IMR-90 (cell line): ENCODE data around the gene TP53TG3D. TPM values are rescaled to one million over a fixed set of nuclear protein-coding genes. Genes with fewer than 3 reads are reported as not detected.
"Not testable (repeated sequence)": the region's sequence is repeated elsewhere in the genome, so short reads cannot be mapped to it uniquely, and the experiment has no call there.

Source experiments
- ATAC-seq: fragments of 200-7000 bp; cut with Tn5 transposase; 2 replicates; pipeline ENCODE4 v1.9.1; 2020; ENCODE audit warnings: low read depth, mild to moderate bottlenecking, moderate library complexity
- BruUV-seq: library from RNA; stranded (reverse); fragments of 400-500 nt; replicated peaks from 2 replicates; lab custom pipeline; 2021; lab: Mats Ljungman, UMichigan
- CTCF ChIA-PET: fragments of 300-600 bp; formaldehyde crosslinking; extraction: SDS; loops from one replicate; lab custom pipeline; 2021; ENCODE audit warnings: antibody characterized with exemption; lab: Yijun Ruan, JAX
- POLR2A ChIA-PET: fragments of 300-600 bp; sonication (Branson Sonifier 250); formaldehyde crosslinking; loops from one replicate; lab custom pipeline; 2022; ENCODE audit warnings: antibody characterized with exemption; ENCODE audit not compliant: unreplicated experiment; lab: Charles Lee
- DNase-seq: peaks from one replicate; pipeline ENCODE4 v3.0.0; 2013
- H2AFZ ChIP-seq: replicated peaks from 2 replicates; pipeline ENCODE3; 2013; ENCODE audit warnings: low read length, mild to moderate bottlenecking; ENCODE audit not compliant: poor library complexity
- H2AK5ac ChIP-seq: 2 replicates; pipeline ENCODE4 v1.6.1; 2013; ENCODE audit warnings: low read depth, low read length, inconsistent platforms
- H2AK9ac ChIP-seq: replicated peaks from 2 replicates; pipeline ENCODE3; 2013; ENCODE audit warnings: mild to moderate bottlenecking, low read depth, low read length, moderate library complexity; ENCODE audit not compliant: poor library complexity
- H2BK120ac ChIP-seq: 2 replicates; pipeline ENCODE4 v1.6.1; 2013; ENCODE audit warnings: low read depth, low read length, inconsistent platforms
- H2BK15ac ChIP-seq: 3 replicates; pipeline ENCODE4 v1.6.1; 2013; ENCODE audit warnings: low read depth, low read length, inconsistent platforms
- H2BK20ac ChIP-seq: 2 replicates; pipeline ENCODE4 v1.6.1; 2013; ENCODE audit warnings: low read depth, mild to moderate bottlenecking, inconsistent platforms, low read length, moderate library complexity
- H2BK5ac ChIP-seq: 2 replicates; pipeline ENCODE4 v1.6.1; 2013; ENCODE audit warnings: mild to moderate bottlenecking, low read depth, low read length, inconsistent platforms; ENCODE audit not compliant: poor library complexity, severe bottlenecking
- H3K14ac ChIP-seq: replicated peaks from 2 replicates; pipeline ENCODE4 v1.6.1; 2013; ENCODE audit warnings: low read depth, low read length, inconsistent platforms
- H3K18ac ChIP-seq: 2 replicates; pipeline ENCODE4 v1.6.1; 2013; ENCODE audit warnings: low read depth, low read length, control low read depth
- H3K23ac ChIP-seq: 2 replicates; pipeline ENCODE4 v1.6.1; 2013; ENCODE audit warnings: low read depth, low read length, inconsistent platforms
- H3K27ac ChIP-seq: 2 replicates; pipeline ENCODE4 v1.5.1; 2013; ENCODE audit warnings: mild to moderate bottlenecking, control low read depth, low read length; ENCODE audit not compliant: insufficient read depth
- H3K27me3 ChIP-seq: 2 replicates; pipeline ENCODE4 v1.6.1; 2013; ENCODE audit warnings: low read length; ENCODE audit not compliant: control insufficient read depth, insufficient read depth
- H3K36me3 ChIP-seq: 2 replicates; pipeline ENCODE4 v1.6.1; 2013; ENCODE audit warnings: low read length, mixed read lengths; ENCODE audit not compliant: control insufficient read depth, insufficient read depth
- H3K4ac ChIP-seq: 2 replicates; pipeline ENCODE4 v1.6.1; 2013; ENCODE audit warnings: low read depth, low read length, inconsistent platforms
- H3K4me1 ChIP-seq: 2 replicates; pipeline ENCODE4 v1.6.1; 2013; ENCODE audit warnings: low read length, mixed read lengths; ENCODE audit not compliant: control insufficient read depth, insufficient read depth
- H3K4me2 ChIP-seq: 2 replicates; pipeline ENCODE4 v1.6.1; 2013; ENCODE audit warnings: low read depth, mild to moderate bottlenecking, control low read depth, low read length, moderate library complexity
- H3K4me3 ChIP-seq: 2 replicates; pipeline ENCODE4 v1.5.1; 2013; ENCODE audit warnings: low read depth, mild to moderate bottlenecking, control low read depth, low read length, moderate library complexity; ENCODE audit not compliant: insufficient read depth
- H3K56ac ChIP-seq: 2 replicates; pipeline ENCODE4 v1.6.1; 2013; ENCODE audit warnings: low read length, inconsistent platforms; ENCODE audit not compliant: insufficient read depth; ENCODE audit errors: extremely low read depth
- H3K79me1 ChIP-seq, 2 experiments: 2 replicates each; pipeline ENCODE4 v1.6.1; 2013; ENCODE audit warnings: low read length in 2 of 2, inconsistent platforms in 1 of 2, low read depth in 1 of 2
- H3K9ac ChIP-seq: 2 replicates; pipeline ENCODE4 v1.6.1; 2013; ENCODE audit warnings: low read depth, low read length, control low read depth
- H3K9me1 ChIP-seq: 2 replicates; pipeline ENCODE4 v1.6.1; 2013; ENCODE audit warnings: low read length, inconsistent platforms; ENCODE audit not compliant: insufficient read depth
- H3K9me3 ChIP-seq: 2 replicates; pipeline ENCODE4 v1.6.1; 2013; ENCODE audit warnings: low read length; ENCODE audit not compliant: control insufficient read depth, insufficient read depth
- H4K20me1 ChIP-seq: 2 replicates; pipeline ENCODE4 v1.6.1; 2013; ENCODE audit warnings: low read length, inconsistent platforms; ENCODE audit not compliant: insufficient read depth
- H4K5ac ChIP-seq: 2 replicates; pipeline ENCODE4 v1.6.1; 2013; ENCODE audit warnings: mild to moderate bottlenecking, low read depth, low read length, control low read depth
- H4K8ac ChIP-seq, 2 experiments: 2 replicates each; pipeline ENCODE4 v1.6.1; 2013; ENCODE audit warnings: low read depth in 2 of 2, low read length in 2 of 2, control low read depth in 1 of 2, inconsistent platforms in 1 of 2
- H4K91ac ChIP-seq: 2 replicates; pipeline ENCODE4 v1.6.1; 2013; ENCODE audit warnings: low read depth, low read length, inconsistent platforms; ENCODE audit not compliant: insufficient read depth
- WGBS, 2 experiments: methylation state at CpG; one replicate each; pipeline versions ENCODE4 v1.1.5 to v1.1.7; 2013; ENCODE audit warnings: missing lambda C conversion rate in 2 of 2; ENCODE audit not compliant: insufficient read length in 1 of 2; ENCODE audit errors: extremely low coverage in 2 of 2; 5-methylcytosine and 5-hydroxymethylcytosine counted together
- dilution Hi-C: fragments of 300-500 bp; cut with HindIII; formaldehyde crosslinking; loops from one replicate; pipeline ENCODE4 v1.14.3; 2018; ENCODE audit warnings: low sequenced_read_pairs; ENCODE audit not compliant: unreplicated experiment
- in situ Hi-C: fragments of 300-500 bp; cut with MboI; formaldehyde crosslinking; loops from 3 replicates; pipeline ENCODE4 v1.14.3; 2019; ENCODE audit warnings: low sequenced_read_pairs, inconsistent platforms, mixed read lengths
- intact Hi-C: fragments of 100-400 bp; cut with micrococcal nuclease; formaldehyde crosslinking; loops from 2 replicates; pipeline ENCODE4 v1.10.0; 2022
- polyA plus RNA-seq, 3 experiments: library from polyadenylated mRNA; depleted of rRNA; stranded (reverse); fragments of >200 nt; gene quantifications; 2 replicates each; pipeline ENCODE4 v1.2.3, GENCODE V29; 2012; ENCODE audit warnings: low replicate concordance in 1 of 3
- total RNA-seq: library from RNA; depleted of rRNA; stranded (reverse); fragments of >200 nt; gene quantifications from 2 replicates; pipeline ENCODE4 v1.2.3, GENCODE V29; 2012

TP53TG3D gene
- total and polyA plus RNA-seq, 2 of the 4 experiments (the other 2 are of a cell fraction), result 0.10 TPM; not detected in 1

DNA sequence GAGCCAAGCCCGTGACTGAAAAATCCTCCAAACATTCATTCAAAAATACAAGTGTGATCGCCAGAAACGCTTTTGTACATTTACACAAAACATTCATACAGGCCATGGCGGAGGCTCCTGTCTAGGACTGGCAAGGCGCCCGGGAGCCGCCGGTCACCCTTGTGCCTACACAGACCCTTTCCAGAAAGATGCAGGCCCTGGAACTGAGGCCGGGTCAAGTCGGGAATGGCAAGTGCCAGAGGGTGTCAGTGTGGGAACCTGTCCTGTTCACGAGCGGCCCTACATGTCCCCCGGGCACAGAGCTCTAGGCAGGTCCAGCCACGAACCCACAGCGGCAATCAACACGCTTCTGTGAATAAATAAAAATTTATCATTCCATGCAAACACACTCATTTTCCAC is 36.1 kb downstream of the TP53TG3D start:
- intact Hi-C loops, result not testable (repeated sequence)

DNA sequence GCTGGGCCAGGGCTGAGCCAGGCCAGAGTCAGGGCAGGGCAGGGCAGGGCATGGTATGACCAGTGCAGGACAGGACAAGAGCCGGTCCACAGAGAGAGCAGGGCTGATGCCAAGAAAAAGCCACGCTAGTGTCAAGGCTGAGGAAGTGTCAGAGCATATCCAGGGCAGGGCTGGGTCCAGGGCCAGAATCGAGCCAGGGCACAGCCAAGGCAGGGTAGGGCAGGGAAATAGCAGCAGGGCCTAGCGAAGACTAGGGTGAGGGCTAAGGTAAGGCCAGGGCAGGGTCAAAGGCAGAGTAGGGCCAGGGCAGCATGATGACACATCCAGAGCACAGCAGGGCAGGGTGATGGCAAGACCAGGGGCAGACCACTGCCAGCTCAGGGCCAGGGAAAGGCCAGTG is 49.7 kb downstream of the TP53TG3D start:
- H3K79me1 ChIP-seq, H3K23ac ChIP-seq, H3K27ac ChIP-seq, H2BK5ac ChIP-seq, H3K56ac ChIP-seq, H3K14ac ChIP-seq, H3K9me3 ChIP-seq, H3K36me3 ChIP-seq, H3K27me3 ChIP-seq, DNase-seq, ATAC-seq, H4K8ac ChIP-seq, CTCF ChIA-PET, POLR2A ChIA-PET, H4K91ac ChIP-seq, H4K20me1 ChIP-seq, H2AK9ac ChIP-seq, H3K9me1 ChIP-seq, H3K4me3 ChIP-seq, H2AK5ac ChIP-seq, in situ Hi-C loops, H3K4ac ChIP-seq, BruUV-seq, H4K5ac ChIP-seq, H3K9ac ChIP-seq, H2BK120ac ChIP-seq, H2BK20ac ChIP-seq, intact Hi-C loops, H3K18ac ChIP-seq, H3K4me2 ChIP-seq, dilution Hi-C loops, H2BK15ac ChIP-seq, H2AFZ ChIP-seq, H3K4me1 ChIP-seq: not testable (repeated sequence)
- WGBS, 2 experiments, result no CpG with 5 or more reads among the region's 4 CpGs

More for the DNA sequence above, 36.1 kb downstream of the TP53TG3D start:
- H3K79me1 ChIP-seq, H3K56ac ChIP-seq, H3K4ac ChIP-seq, H3K27me3 ChIP-seq, H3K36me3 ChIP-seq, H4K5ac ChIP-seq, H4K8ac ChIP-seq, BruUV-seq, H2AFZ ChIP-seq, POLR2A ChIA-PET, H3K9ac ChIP-seq, in situ Hi-C loops, DNase-seq, H3K4me2 ChIP-seq, H4K91ac ChIP-seq, H2BK120ac ChIP-seq, H3K27ac ChIP-seq, H3K14ac ChIP-seq, H3K9me1 ChIP-seq, H3K9me3 ChIP-seq, H2AK9ac ChIP-seq, H3K4me1 ChIP-seq, H3K23ac ChIP-seq, H2AK5ac ChIP-seq, H2BK20ac ChIP-seq, H3K4me3 ChIP-seq, ATAC-seq, H2BK15ac ChIP-seq, dilution Hi-C loops, H4K20me1 ChIP-seq, H3K18ac ChIP-seq, CTCF ChIA-PET, H2BK5ac ChIP-seq: not testable (repeated sequence)
- WGBS, 2 experiments, result no CpG with 5 or more reads among the region's 16 CpGs
